Neuronal stem cell (in vitro differentiated cells): ENCODE measurements around the gene AP3D1.

ENCODE experiments used
- DNase-seq: peaks from one replicate; pipeline ENCODE4 v3.0.0-alpha.2; 2013; ENCODE audit warnings: low spot score
- H2AFZ ChIP-seq: one replicate; pipeline ENCODE4 v1.6.1; 2013; ENCODE audit warnings: mild to moderate bottlenecking, low read length, inconsistent platforms
- H2AK5ac ChIP-seq: 2 replicates; pipeline ENCODE4 v1.6.1; 2013; ENCODE audit warnings: low read depth, mild to moderate bottlenecking, inconsistent platforms, low read length, moderate library complexity, mixed read lengths
- H2BK120ac ChIP-seq: 2 replicates; pipeline ENCODE4 v1.6.1; 2013; ENCODE audit warnings: low read depth, mild to moderate bottlenecking, inconsistent platforms, low read length, moderate library complexity, mixed read lengths
- H2BK12ac ChIP-seq: one replicate; pipeline ENCODE4 v1.6.1; 2013; ENCODE audit warnings: low read length, inconsistent platforms
- H2BK15ac ChIP-seq: 2 replicates; pipeline ENCODE4 v1.6.1; 2013; ENCODE audit warnings: mild to moderate bottlenecking, low read length, inconsistent platforms, mixed read lengths
- H2BK5ac ChIP-seq: one replicate; pipeline ENCODE4 v1.6.1; 2013; ENCODE audit warnings: inconsistent platforms, mild to moderate bottlenecking, low read length, moderate library complexity
- H3K14ac ChIP-seq: one replicate; pipeline ENCODE4 v1.6.1; 2013; ENCODE audit warnings: low read length, inconsistent platforms
- H3K18ac ChIP-seq: 2 replicates; pipeline ENCODE4 v1.6.1; 2013; ENCODE audit warnings: low read length, inconsistent platforms
- H3K23ac ChIP-seq: 2 replicates; pipeline ENCODE4 v1.6.1; 2013; ENCODE audit warnings: low read depth, mild to moderate bottlenecking, mixed read lengths, low read length, inconsistent platforms; ENCODE audit not compliant: poor library complexity
- H3K27ac ChIP-seq: replicated peaks from 3 replicates; pipeline ENCODE4 v1.5.1; 2013; ENCODE audit warnings: low read length, inconsistent platforms
- H3K27me3 ChIP-seq, 3 experiments: 2 replicates each; pipeline ENCODE4 v1.6.1; 2013; ENCODE audit warnings: low read length in 3 of 3, mild to moderate bottlenecking in 2 of 3, inconsistent platforms in 1 of 3, low read depth in 1 of 3, mixed read lengths in 1 of 3, moderate library complexity in 1 of 3; ENCODE audit not compliant: control insufficient read depth in 3 of 3, insufficient read depth in 3 of 3
- H3K36me3 ChIP-seq, 2 donors: replicated peaks in 1 of 2; 2 replicates each; pipeline ENCODE4 v1.6.1; 2013; ENCODE audit warnings: low read length in 2 of 2; ENCODE audit not compliant: control insufficient read depth in 2 of 2, insufficient read depth in 2 of 2
- H3K4ac ChIP-seq: 2 replicates; pipeline ENCODE4 v1.6.1; 2013; ENCODE audit warnings: inconsistent platforms, mild to moderate bottlenecking, low read length, moderate library complexity
- H3K4me1 ChIP-seq, 2 donors: 1 replicate in 1 of 2; 2 replicates in 1 of 2; pipeline ENCODE4 v1.6.1; 2013; ENCODE audit warnings: low read length in 2 of 2, low read depth in 1 of 2; ENCODE audit not compliant: control insufficient read depth in 2 of 2, insufficient read depth in 1 of 2
- H3K4me2 ChIP-seq: one replicate; pipeline ENCODE4 v1.6.1; 2013; ENCODE audit warnings: mild to moderate bottlenecking, low read length, inconsistent platforms; ENCODE audit not compliant: insufficient read depth, poor library complexity, severe bottlenecking
- H3K4me3 ChIP-seq, 2 donors: 2 replicates each; pipeline ENCODE4 v1.5.1; 2013; ENCODE audit warnings: low read length in 2 of 2, mild to moderate bottlenecking in 2 of 2, inconsistent platforms in 1 of 2, moderate library complexity in 1 of 2
- H3K79me1 ChIP-seq: one replicate; pipeline ENCODE4 v1.6.1; 2013; ENCODE audit warnings: low read depth, mild to moderate bottlenecking, inconsistent platforms, low read length, moderate library complexity
- H3K9ac ChIP-seq: one replicate; pipeline ENCODE4 v1.6.1; 2013; ENCODE audit warnings: mild to moderate bottlenecking, low read depth, low read length, inconsistent platforms; ENCODE audit not compliant: poor library complexity
- H3K9me3 ChIP-seq, 2 donors: replicated peaks in 1 of 2; 2 replicates each; pipeline versions ENCODE3 to v1.6.1; 2013; ENCODE audit warnings: low read length in 2 of 2, mild to moderate bottlenecking in 2 of 2, inconsistent platforms in 1 of 2, low read depth in 1 of 2, mixed read lengths in 1 of 2, moderate library complexity in 1 of 2; ENCODE audit not compliant: control insufficient read depth in 2 of 2, insufficient read depth in 1 of 2
- H4K8ac ChIP-seq: one replicate; pipeline ENCODE4 v1.6.1; 2013; ENCODE audit warnings: low read depth, mild to moderate bottlenecking, inconsistent platforms, low read length, moderate library complexity
- H4K91ac ChIP-seq: one replicate; pipeline ENCODE4 v1.6.1; 2013; ENCODE audit warnings: low read length, low read depth, mild to moderate bottlenecking, inconsistent platforms; ENCODE audit not compliant: poor library complexity
- WGBS, 2 donors: extraction: QIAGEN DNeasy Blood & Tissue Kit; methylation state at CpG; one replicate each; pipeline ENCODE4 v1.1.7; 2013; ENCODE audit warnings: missing lambda C conversion rate in 2 of 2, mixed read lengths in 1 of 2; ENCODE audit not compliant: insufficient read length in 2 of 2, insufficient replicate concordance in 1 of 2; ENCODE audit errors: extremely low coverage in 2 of 2; 5-methylcytosine and 5-hydroxymethylcytosine counted together

Gene AP3D1

DNA sequence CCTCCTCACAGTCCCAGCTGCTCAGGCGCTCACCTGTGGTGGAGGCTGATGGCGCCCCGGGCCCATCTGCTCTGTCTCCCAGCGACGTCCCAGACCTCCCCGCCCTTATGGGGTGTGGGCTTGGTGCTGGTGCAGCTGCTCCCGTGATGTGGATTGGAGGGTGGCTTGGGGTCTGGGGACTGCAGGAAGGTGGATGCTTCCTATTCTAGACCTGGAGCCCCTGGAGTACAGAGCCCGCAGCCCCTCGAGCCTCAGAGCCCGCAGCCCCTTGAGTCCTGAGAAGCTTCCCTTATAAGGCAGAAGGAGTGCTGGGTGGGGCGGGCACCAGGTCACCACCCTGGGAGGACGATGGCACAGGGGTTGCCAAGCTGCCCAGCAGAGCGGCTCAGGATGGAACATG is 44.0 kb upstream of the AP3D1 start:
- Histone ChIP-seq H4K91ac (no peak overlapping the region), H3K4ac (no peak overlapping the region), H2BK12ac (no peak overlapping the region), H2BK15ac (no peak overlapping the region), H3K36me3 (peaks cover 48 to 92% of the 10 kb centered on the region in 2 donors), H3K18ac (no peak overlapping the region), H3K27me3 (no peaks in the 10 kb centered on the region), H3K9me3 (peaks cover 0 to 2% of the 10 kb centered on the region in 2 donors), H3K9ac (no peak overlapping the region), H3K14ac (peak overlapping the region; percentile 17), H4K8ac (no peak overlapping the region), H2AK5ac (no peak overlapping the region), H3K27ac (no peak overlapping the region), H3K79me1 (peaks cover 25% of the 10 kb centered on the region), H3K4me3 (peak overlapping the region in 1 of 2 donors; percentile 19), H3K23ac (no peak overlapping the region), H3K4me1 (peaks cover 0 to 7% of the 10 kb centered on the region in 2 donors), H3K4me2 (no peak overlapping the region), H2BK120ac (no peak overlapping the region), H2BK5ac (no peak overlapping the region), H2AFZ (no peak overlapping the region)
- no peak for DNase-seq
- WGBS, 2 donors = no CpG with 5 or more reads among the region's 13 CpGs

DNA sequence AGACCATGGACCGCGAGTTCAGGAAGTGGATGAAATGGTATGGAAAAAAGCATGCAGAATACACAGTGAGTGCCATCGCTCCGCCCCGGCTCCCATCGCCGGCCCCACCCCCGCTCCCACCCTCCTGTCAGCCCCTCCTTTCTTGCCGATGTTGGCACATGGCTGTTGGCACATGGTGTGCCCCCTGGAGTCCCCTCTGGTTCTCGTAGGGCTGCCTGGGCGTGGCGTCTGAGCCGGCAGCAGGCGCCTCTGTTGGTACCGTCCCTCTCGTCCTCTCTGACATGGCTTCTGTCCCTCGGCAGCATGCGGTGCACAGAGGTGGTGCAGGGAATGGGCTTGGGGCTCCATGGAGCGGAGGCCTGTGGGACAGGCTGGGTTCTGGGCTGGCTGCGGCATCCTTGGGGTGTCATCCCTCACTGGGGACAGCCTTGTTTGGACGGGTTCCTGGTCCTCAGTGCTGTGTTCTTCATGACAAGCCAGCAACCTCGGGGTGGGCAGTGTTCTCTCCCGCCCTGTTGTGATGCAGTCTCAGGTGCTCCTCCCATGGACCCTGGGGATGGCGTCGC is 43.2 kb upstream of the AP3D1 start:
- H3K23ac ChIP-seq = peak overlapping the region; percentile 55
- H3K18ac ChIP-seq = no peak overlapping the region
- no peak overlapping the region for H3K27ac ChIP-seq
- no peaks in the 10 kb centered on the region for H3K27me3 ChIP-seq
- H3K9ac ChIP-seq = no peak overlapping the region
- H3K36me3 ChIP-seq = peaks cover 45 to 93% of the 10 kb centered on the region in 2 donors
- no peak overlapping the region for H2AK5ac ChIP-seq
- H2BK120ac ChIP-seq = no peak overlapping the region
- no peak overlapping the region for H2AFZ ChIP-seq
- H2BK12ac ChIP-seq = no peak overlapping the region
- peak overlapping the region; percentile 56 for H3K14ac ChIP-seq
- peaks cover 0 to 7% of the 10 kb centered on the region in 2 donors for H3K4me1 ChIP-seq
- DNase-seq = no peak
- peak overlapping the region; percentile 66 for H2BK5ac ChIP-seq
- H2BK15ac ChIP-seq = no peak overlapping the region
- no peak overlapping the region for H3K4me2 ChIP-seq
- WGBS, 2 donors = no CpG with 5 or more reads among the region's 25 CpGs
- H4K91ac ChIP-seq = no peak overlapping the region
- peaks cover 0 to 2% of the 10 kb centered on the region in 2 donors for H3K9me3 ChIP-seq
- no peak overlapping the region for H4K8ac ChIP-seq
- H3K79me1 ChIP-seq = peaks cover 21% of the 10 kb centered on the region
- no peak overlapping the region for H3K4ac ChIP-seq
- no peak overlapping the region for H3K4me3 ChIP-seq

DNA sequence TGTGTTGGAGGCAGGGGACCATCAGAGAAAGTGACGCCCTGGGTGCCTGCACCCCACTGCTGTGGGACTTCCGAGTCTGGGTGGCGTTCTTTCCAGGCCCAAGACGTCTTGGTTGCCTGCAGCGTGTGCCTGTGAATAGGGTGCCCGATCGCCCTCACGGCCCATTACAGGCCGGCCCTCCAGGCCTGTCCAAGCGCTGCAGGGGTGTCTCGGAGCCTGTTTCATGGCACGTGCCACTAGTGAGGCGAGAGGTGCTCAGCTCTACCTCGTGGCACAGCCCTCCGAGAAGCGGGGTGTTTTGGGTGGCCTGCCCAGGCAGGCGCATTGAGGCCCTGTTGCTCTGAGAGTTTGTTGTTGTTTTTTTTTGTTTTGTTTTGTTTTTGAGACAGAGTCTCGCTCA is 42.4 kb upstream of the AP3D1 start:
- Histone ChIP-seq H3K23ac (no peak overlapping the region), H3K9ac (no peak overlapping the region), H3K27me3 (no peaks in the 10 kb centered on the region), H3K4me2 (no peak overlapping the region), H2BK120ac (no peak overlapping the region), H4K8ac (no peak overlapping the region), H2BK5ac (no peak overlapping the region), H2BK12ac (no peak overlapping the region), H3K14ac (no peak overlapping the region), H2BK15ac (no peak overlapping the region), H3K36me3 (peaks cover 50 to 93% of the 10 kb centered on the region in 2 donors), H3K9me3 (peaks cover 0 to 2% of the 10 kb centered on the region in 2 donors), H3K18ac (no peak overlapping the region), H3K79me1 (peaks cover 25% of the 10 kb centered on the region), H3K4me1 (peaks cover 0 to 2% of the 10 kb centered on the region in 2 donors), H4K91ac (no peak overlapping the region), H2AFZ (no peak overlapping the region), H3K27ac (no peak overlapping the region), H2AK5ac (no peak overlapping the region), H3K4me3 (no peak overlapping the region), H3K4ac (no peak overlapping the region)
- no CpG with 5 or more reads among the region's 18 CpGs for WGBS, 2 donors
- DNase-seq = no peak

DNA sequence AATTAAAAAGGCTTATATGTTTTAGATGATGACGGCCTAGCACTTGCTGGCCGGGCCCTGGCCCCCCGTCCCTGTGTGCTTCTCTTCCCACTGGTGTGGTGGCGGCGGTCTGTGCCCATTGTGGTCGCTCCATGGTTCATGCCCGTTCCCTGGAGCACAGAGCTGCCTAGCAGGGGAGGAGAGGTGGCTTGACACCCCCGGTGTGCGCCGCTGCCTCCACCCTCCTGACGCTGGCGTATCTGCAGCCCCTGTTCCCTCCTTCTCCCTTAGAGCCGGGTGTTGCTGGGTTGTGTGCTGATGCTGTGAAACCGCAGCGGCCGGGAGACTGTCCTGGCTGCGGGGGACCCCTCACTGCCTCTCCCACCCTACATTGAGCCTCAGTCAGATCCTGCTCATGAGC is 41.5 kb upstream of the AP3D1 start:
- H3K9me3 ChIP-seq = peaks cover 0 to 2% of the 10 kb centered on the region in 2 donors
- no peak overlapping the region for H3K4me3 ChIP-seq
- no peak overlapping the region for H3K14ac ChIP-seq
- no peak overlapping the region for H2BK12ac ChIP-seq
- H3K4me2 ChIP-seq = no peak overlapping the region
- no peak overlapping the region for H4K91ac ChIP-seq
- no peak overlapping the region for H4K8ac ChIP-seq
- no peak overlapping the region for H2AK5ac ChIP-seq
- no peak overlapping the region for H3K18ac ChIP-seq
- no peak overlapping the region for H2BK5ac ChIP-seq
- WGBS, 2 donors = no CpG with 5 or more reads among the region's 17 CpGs
- H3K4me1 ChIP-seq = no peaks in the 10 kb centered on the region
- H3K27ac ChIP-seq = no peak overlapping the region
- no peak overlapping the region for H2BK15ac ChIP-seq
- H2AFZ ChIP-seq = no peak overlapping the region
- H3K23ac ChIP-seq = no peak overlapping the region
- H3K79me1 ChIP-seq = peaks cover 25% of the 10 kb centered on the region
- H3K4ac ChIP-seq = no peak overlapping the region
- no peak overlapping the region for H3K9ac ChIP-seq
- H3K36me3 ChIP-seq = peaks cover 51 to 95% of the 10 kb centered on the region in 2 donors
- H3K27me3 ChIP-seq = no peaks in the 10 kb centered on the region
- no peak for DNase-seq
- no peak overlapping the region for H2BK120ac ChIP-seq
